Measurements from ENCODE around the gene DLEC1. TPM values are rescaled to one million over a fixed set of nuclear protein-coding genes. Genes with fewer than 3 reads are reported as not detected.

The DLEC1 gene
- total RNA-seq, 1 experiment from 2014 or later = 1.3 TPM

DNA sequence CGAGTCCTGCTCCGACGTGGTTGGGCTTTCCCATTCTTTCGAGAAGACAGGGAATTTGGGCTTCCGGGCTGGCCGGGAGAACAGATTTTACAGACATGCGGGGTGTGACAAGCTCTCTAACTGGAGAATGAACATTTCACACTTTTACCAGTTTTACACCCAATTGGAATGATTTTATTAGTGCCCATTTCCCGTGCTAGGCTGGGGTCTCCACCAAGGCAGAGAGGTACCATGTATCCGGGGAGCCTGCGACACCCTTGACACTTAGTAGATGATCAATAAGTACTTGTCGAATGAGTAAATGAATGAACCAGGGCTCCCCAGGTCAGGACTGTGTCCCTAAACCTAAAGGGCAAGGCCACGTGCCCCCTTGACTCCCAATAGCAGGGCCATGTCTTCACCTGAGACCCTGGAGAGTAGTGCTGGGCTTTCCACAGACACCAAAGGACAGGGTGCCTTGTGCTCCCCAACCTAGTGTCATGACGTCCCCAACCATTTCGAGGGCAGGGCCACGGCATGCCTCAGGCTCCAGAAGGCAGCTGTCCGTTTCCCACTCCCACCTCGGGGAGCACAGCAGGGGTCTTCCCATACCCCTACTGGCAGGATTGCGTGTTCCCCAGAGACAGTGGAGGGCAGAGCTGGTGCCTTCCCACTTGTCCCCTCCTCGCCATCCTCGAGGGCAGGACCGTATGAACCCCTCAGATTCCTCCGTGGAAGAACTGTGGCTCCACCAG, 98.8 kb downstream of the DLEC1 start:
- peak overlapping the region; percentile 83 for H3K4me3 ChIP-seq (ENCODE audit: insufficient read depth, low read depth, low read length)
- peaks cover 5% of the 10 kb centered on the region; the same call in 1 of the 2 replicates for H3K27me3 ChIP-seq (ENCODE audit: control insufficient read depth, insufficient read depth, low read length)
- DNase-seq = peak; percentile 54
- H3K36me3 ChIP-seq (replicated peaks; ENCODE audit: control insufficient read depth, insufficient read depth, low read length) = peaks cover 20% of the 10 kb centered on the region

DNA sequence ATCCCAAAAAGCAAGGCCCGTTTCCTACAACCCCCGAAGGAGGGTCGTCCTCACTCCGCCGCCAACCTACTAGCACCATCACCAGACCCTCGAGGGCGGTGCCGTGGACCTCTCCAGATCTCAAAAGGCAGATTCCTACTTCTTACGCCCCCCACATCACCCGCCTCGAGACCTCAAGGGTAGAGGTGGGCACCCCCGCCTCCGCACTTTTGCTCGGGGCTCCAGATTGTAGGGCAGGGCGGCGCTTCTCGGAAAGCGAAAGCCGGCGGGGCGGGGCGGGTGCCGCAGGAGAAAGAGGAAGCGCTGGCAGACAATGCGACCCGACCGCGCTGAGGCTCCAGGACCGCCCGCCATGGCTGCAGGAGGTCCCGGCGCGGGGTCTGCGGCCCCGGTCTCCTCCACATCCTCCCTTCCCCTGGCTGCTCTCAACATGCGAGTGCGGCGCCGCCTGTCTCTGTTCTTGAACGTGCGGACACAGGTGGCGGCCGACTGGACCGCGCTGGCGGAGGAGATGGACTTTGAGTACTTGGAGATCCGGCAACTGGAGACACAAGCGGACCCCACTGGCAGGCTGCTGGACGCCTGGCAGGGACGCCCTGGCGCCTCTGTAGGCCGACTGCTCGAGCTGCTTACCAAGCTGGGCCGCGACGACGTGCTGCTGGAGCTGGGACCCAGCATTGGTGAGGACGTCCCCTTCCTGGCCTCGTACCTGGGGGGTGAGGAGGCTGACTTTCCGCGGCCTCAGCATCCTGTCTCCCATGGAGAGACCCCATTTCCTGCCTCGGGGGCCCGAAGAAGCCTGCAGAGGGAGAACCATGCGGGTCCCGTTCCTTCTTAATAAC, 99.6 kb downstream of the DLEC1 start, which contains the start of gene MYD88:
MYD88 (plus strand) TSS at position 313 of the 842 bp plus-strand sequence; CDS start at position 353, 40 bp downstream.
- peaks cover 19% of the 10 kb centered on the region for H3K36me3 ChIP-seq (replicated peaks; ENCODE audit: control insufficient read depth, insufficient read depth, low read length)
- peak; percentile 83 for DNase-seq
- peaks cover 5% of the 10 kb centered on the region; the same call in 1 of the 2 replicates for H3K27me3 ChIP-seq (ENCODE audit: control insufficient read depth, insufficient read depth, low read length)
- H3K4me3 ChIP-seq (ENCODE audit: insufficient read depth, low read depth, low read length) = peak within 1 kb of the TSS; percentile 83

DNA sequence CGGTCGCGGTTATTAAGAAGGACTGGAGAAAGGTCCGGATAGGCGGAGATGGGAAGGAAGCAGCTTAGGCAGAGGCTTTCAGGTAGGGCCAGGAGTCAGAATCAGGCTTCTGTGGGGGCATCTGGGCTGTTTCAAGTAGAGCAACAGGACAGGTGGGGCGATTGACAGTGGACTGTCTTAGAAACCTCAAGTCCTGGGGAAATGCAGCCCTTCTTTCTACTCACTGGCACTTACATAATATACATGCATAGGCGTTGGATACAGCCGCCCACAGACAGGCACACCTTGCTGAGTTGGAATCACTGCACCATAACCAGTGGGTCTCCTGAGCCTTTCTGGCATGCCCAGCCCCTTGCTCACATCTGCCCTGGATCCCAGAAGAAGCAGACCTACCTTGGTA, 100.2 kb downstream of the DLEC1 start:
- no peak for DNase-seq
- H3K27me3 ChIP-seq (ENCODE audit: control insufficient read depth, insufficient read depth, low read length) = peaks cover 5% of the 10 kb centered on the region; the same call in 1 of the 2 replicates
- peak overlapping the region; percentile 83 for H3K4me3 ChIP-seq (ENCODE audit: insufficient read depth, low read depth, low read length)
- peaks cover 13% of the 10 kb centered on the region for H3K36me3 ChIP-seq (replicated peaks; ENCODE audit: control insufficient read depth, insufficient read depth, low read length)

DNA sequence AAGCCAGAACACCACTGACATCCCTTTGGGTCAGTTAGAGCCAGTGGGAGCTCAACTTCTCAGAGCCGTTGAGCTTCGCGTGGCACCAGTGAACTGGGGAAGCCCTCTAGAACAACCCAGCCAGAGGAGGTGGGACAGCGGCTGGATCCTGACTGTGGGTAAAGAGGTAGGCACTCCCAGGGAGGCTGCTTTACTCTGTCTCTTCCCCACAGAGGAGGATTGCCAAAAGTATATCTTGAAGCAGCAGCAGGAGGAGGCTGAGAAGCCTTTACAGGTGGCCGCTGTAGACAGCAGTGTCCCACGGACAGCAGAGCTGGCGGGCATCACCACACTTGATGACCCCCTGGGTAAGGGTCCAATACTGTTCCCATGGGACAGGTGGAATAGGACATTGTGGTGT, 100.6 kb downstream of the DLEC1 start:
- peaks cover 10% of the 10 kb centered on the region for H3K36me3 ChIP-seq (replicated peaks; ENCODE audit: control insufficient read depth, insufficient read depth, low read length)
- DNase-seq = no peak
- H3K4me3 ChIP-seq (ENCODE audit: insufficient read depth, low read depth, low read length) = no peak overlapping the region
- H3K27me3 ChIP-seq (ENCODE audit: control insufficient read depth, insufficient read depth, low read length) = peaks cover 5% of the 10 kb centered on the region; the same call in 1 of the 2 replicates

DNA sequence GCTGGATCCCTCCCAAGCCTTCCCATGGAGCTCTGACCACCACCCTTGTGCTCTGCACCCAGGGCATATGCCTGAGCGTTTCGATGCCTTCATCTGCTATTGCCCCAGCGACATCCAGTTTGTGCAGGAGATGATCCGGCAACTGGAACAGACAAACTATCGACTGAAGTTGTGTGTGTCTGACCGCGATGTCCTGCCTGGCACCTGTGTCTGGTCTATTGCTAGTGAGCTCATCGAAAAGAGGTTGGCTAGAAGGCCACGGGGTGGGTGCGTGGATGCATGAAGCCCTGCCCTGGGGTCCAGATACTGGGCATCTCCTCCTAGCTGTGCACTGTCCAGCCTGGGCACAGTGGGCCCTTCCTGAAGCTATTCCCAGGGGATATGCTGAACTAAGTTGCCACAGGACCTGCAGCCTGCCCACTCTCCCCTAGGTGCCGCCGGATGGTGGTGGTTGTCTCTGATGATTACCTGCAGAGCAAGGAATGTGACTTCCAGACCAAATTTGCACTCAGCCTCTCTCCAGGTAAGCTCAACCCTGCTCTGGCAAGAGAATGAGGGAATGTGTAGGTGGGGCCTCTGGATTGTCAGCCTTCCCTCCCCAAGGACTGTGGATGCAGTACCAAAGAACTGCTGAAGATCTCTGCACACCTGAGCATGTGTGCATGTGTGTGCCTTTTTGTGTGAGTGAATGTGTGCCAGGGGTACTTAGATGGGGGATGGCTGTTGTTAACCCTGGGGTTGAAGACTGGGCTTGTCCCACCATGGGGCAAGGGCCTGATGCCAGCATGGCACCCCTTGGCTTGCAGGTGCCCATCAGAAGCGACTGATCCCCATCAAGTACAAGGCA, 101.5 kb downstream of the DLEC1 start:
- no peak for DNase-seq
- Histone ChIP-seq H3K4me3 (ENCODE audit: insufficient read depth, low read depth, low read length) (no peak overlapping the region), H3K36me3 (replicated peaks; ENCODE audit: control insufficient read depth, insufficient read depth, low read length) (peaks cover 10% of the 10 kb centered on the region)

DNA sequence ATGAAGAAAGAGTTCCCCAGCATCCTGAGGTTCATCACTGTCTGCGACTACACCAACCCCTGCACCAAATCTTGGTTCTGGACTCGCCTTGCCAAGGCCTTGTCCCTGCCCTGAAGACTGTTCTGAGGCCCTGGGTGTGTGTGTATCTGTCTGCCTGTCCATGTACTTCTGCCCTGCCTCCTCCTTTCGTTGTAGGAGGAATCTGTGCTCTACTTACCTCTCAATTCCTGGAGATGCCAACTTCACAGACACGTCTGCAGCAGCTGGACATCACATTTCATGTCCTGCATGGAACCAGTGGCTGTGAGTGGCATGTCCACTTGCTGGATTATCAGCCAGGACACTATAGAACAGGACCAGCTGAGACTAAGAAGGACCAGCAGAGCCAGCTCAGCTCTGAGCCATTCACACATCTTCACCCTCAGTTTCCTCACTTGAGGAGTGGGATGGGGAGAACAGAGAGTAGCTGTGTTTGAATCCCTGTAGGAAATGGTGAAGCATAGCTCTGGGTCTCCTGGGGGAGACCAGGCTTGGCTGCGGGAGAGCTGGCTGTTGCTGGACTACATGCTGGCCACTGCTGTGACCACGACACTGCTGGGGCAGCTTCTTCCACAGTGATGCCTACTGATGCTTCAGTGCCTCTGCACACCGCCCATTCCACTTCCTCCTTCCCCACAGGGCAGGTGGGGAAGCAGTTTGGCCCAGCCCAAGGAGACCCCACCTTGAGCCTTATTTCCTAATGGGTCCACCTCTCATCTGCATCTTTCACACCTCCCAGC, 102.4 kb downstream of the DLEC1 start:
- DNase-seq = no peak
- H3K27me3 ChIP-seq (ENCODE audit: control insufficient read depth, insufficient read depth, low read length) = peaks cover 5% of the 10 kb centered on the region; the same call in 1 of the 2 replicates
- no peak overlapping the region for H3K4me3 ChIP-seq (ENCODE audit: insufficient read depth, low read depth, low read length)
- peaks cover 10% of the 10 kb centered on the region for H3K36me3 ChIP-seq (replicated peaks; ENCODE audit: control insufficient read depth, insufficient read depth, low read length)

More for the DNA sequence above, 101.5 kb downstream of the DLEC1 start:
- peaks cover 5% of the 10 kb centered on the region; the same call in 1 of the 2 replicates for H3K27me3 ChIP-seq (ENCODE audit: control insufficient read depth, insufficient read depth, low read length)

DNA sequence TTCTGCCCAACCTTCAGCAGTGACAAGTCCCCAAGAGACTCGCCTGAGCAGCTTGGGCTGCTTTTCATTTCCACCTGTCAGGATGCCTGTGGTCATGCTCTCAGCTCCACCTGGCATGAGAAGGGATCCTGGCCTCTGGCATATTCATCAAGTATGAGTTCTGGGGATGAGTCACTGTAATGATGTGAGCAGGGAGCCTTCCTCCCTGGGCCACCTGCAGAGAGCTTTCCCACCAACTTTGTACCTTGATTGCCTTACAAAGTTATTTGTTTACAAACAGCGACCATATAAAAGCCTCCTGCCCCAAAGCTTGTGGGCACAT, 102.9 kb downstream of the DLEC1 start:
- peaks cover 5% of the 10 kb centered on the region; the same call in 1 of the 2 replicates for H3K27me3 ChIP-seq (ENCODE audit: control insufficient read depth, insufficient read depth, low read length)
- no peak overlapping the region for H3K4me3 ChIP-seq (ENCODE audit: insufficient read depth, low read depth, low read length)
- H3K36me3 ChIP-seq (replicated peaks; ENCODE audit: control insufficient read depth, insufficient read depth, low read length) = peaks cover 10% of the 10 kb centered on the region
- no peak for DNase-seq

DNA sequence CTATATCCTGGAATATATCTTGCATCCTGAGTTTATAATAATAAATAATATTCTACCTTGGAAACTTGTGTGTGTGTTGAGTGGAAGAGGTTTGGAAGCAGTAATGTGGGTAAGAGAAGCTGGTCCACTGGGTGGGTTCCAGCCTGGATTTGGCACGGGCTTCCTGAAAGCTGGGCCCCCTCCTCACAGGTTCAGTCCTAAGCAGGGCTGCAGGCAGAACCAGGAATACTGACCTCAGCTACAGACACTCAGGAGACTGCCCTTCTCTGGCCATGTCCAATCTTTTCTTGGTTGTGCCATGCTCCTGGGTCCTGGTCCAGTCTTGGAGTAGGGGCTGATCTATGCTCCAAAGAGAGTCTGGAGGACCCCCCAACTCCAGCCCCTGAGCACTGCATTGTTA, 104.0 kb downstream of the DLEC1 start:
- H3K36me3 ChIP-seq (replicated peaks; ENCODE audit: control insufficient read depth, insufficient read depth, low read length) = peaks cover 10% of the 10 kb centered on the region
- DNase-seq = no peak
- no peak overlapping the region for H3K4me3 ChIP-seq (ENCODE audit: insufficient read depth, low read depth, low read length)
- peaks cover 4% of the 10 kb centered on the region; the same call in 1 of the 2 replicates for H3K27me3 ChIP-seq (ENCODE audit: control insufficient read depth, insufficient read depth, low read length)

DNA sequence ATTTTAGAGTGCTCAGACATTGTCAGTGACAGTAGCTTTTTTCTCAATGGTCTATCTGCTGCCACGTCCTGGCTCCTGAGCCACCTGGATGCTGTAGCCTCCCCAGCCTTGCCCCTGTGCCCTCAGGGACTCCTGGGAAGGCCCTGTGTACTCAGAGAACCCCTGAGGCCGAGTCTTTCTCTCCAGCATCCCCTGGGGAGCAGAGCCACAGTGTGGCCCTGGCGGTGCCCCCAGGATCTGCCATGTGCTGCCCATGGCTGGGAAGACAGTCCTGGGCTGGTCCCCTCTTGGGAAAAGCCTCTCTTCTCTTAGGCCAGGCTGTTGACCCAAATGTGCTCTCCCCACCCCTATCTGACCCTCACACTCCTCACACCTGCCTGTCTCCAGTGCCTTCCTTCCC, 104.5 kb downstream of the DLEC1 start:
- no peak for DNase-seq
- H3K27me3 ChIP-seq (ENCODE audit: control insufficient read depth, insufficient read depth, low read length) = peaks cover 4% of the 10 kb centered on the region; the same call in 1 of the 2 replicates
- peaks cover 10% of the 10 kb centered on the region for H3K36me3 ChIP-seq (replicated peaks; ENCODE audit: control insufficient read depth, insufficient read depth, low read length)
- H3K4me3 ChIP-seq (ENCODE audit: insufficient read depth, low read depth, low read length) = no peak overlapping the region

DNA sequence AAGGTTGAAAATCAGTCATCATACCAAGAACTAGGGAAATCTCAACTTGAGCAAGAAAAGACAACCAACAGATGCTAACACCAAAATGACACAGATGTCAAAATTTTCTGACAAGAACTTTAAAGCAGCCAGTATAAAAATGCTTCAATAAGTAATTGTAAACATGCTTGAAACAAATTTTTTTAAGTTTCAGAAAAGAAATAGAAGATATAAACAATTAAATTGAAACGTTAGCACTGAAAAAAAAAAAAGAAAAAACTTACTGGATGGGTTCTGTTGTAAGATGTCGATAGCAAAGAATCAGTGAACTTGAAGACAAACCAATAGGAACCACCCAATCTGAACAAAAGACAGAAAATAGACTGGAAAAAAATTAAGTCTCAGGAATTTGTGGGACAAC, 107.5 kb downstream of the DLEC1 start:
- H3K4me3 ChIP-seq (ENCODE audit: insufficient read depth, low read depth, low read length) = no peak overlapping the region
- no peak for DNase-seq
- peaks cover 3% of the 10 kb centered on the region for H3K36me3 ChIP-seq (replicated peaks; ENCODE audit: control insufficient read depth, insufficient read depth, low read length)
- no peaks in the 10 kb centered on the region for H3K27me3 ChIP-seq (ENCODE audit: control insufficient read depth, insufficient read depth, low read length)

DNA sequence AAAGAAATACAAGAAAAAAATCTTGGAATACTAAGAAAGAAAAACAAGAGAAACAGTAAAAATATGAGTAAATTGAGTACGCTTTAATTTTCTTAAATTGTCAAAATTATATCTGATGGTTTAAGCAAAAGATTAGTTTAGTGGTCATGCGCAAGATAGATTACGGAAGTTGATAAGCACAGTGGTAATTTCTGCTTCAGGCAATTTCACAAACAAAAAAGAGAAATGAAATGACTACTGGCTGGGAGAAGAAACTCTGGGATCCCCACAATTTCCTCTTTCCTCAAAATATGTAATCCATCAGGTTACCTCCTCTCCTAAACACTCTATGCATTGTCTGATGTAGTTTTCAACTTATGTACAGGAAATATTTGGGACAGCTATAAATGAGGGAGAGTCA, 108.4 kb downstream of the DLEC1 start:
- Histone ChIP-seq H3K27me3 (ENCODE audit: control insufficient read depth, insufficient read depth, low read length) (no peaks in the 10 kb centered on the region), H3K4me3 (ENCODE audit: insufficient read depth, low read depth, low read length) (no peak overlapping the region), H3K36me3 (replicated peaks; ENCODE audit: control insufficient read depth, insufficient read depth, low read length) (no peaks in the 10 kb centered on the region)
- no peak for DNase-seq

DNA sequence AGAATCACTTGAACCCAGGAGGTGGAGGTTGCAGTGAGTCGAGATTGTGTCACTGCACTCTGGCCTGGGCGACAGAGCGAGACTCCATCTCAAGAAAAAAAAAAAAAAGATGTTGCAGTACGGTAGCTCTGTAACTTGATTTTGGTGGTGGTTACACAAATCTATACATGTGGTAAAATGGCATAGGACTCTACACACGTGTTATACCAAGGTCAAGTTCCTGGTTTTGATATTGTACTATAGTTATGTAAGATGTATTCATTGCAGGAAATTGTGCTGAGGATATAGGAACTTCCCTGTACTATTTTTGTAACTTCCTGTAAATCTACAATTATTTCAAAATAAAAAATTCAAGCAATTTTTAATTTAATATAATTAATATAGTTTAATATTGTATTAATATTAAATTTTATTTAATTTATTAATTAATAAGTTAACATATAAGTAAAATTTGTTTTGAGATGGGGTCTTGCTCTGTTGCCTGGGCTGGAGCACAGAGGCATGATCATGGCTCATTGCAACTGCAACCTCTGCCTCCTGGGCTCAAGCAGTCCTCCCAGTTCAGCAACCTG, 109.4 kb downstream of the DLEC1 start:
- DNase-seq = no peak
- Histone ChIP-seq H3K27me3 (ENCODE audit: control insufficient read depth, insufficient read depth, low read length) (no peaks in the 10 kb centered on the region), H3K4me3 (ENCODE audit: insufficient read depth, low read depth, low read length) (no peak overlapping the region), H3K36me3 (replicated peaks; ENCODE audit: control insufficient read depth, insufficient read depth, low read length) (no peaks in the 10 kb centered on the region)

DNA sequence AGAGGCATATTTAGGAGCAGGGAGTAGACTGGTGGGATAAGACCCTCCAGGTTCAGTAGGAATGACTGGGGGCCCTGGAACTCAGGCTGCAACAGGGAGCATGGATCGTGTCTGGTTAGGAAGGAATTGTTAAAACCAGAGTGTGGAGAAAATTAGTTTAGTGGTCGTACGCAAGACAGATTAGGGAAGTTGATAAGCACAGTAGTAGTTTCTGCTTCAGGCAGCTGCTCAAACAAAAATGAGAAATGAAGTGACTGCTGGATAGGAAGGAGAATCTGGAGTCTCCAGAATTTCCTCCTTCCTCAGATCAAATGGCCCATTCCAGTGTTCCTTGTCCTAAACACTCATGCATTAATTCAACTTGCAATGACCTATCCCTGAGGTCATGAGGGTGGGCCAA, 110.7 kb downstream of the DLEC1 start:
- Histone ChIP-seq H3K27me3 (ENCODE audit: control insufficient read depth, insufficient read depth, low read length) (no peaks in the 10 kb centered on the region), H3K4me3 (ENCODE audit: insufficient read depth, low read depth, low read length) (no peak overlapping the region), H3K36me3 (replicated peaks; ENCODE audit: control insufficient read depth, insufficient read depth, low read length) (no peaks in the 10 kb centered on the region)
- no peak for DNase-seq

Data from H7 (cell line).